Vein endothelial cell (primary cell): ENCODE results near the gene INAFM2. TPM values are rescaled to one million over a fixed set of nuclear protein-coding genes. Genes with fewer than 3 reads are reported as not detected.

ENCODE experiments used
- total RNA-seq: library from RNA; depleted of rRNA; stranded (reverse); fragments of >200 nt; gene quantifications from 2 replicates; pipeline ENCODE4 v1.2.3, GENCODE V29; 2012

The INAFM2 gene
- total RNA-seq, result 15.0 and 19.6 TPM in 2 replicates

DNA sequence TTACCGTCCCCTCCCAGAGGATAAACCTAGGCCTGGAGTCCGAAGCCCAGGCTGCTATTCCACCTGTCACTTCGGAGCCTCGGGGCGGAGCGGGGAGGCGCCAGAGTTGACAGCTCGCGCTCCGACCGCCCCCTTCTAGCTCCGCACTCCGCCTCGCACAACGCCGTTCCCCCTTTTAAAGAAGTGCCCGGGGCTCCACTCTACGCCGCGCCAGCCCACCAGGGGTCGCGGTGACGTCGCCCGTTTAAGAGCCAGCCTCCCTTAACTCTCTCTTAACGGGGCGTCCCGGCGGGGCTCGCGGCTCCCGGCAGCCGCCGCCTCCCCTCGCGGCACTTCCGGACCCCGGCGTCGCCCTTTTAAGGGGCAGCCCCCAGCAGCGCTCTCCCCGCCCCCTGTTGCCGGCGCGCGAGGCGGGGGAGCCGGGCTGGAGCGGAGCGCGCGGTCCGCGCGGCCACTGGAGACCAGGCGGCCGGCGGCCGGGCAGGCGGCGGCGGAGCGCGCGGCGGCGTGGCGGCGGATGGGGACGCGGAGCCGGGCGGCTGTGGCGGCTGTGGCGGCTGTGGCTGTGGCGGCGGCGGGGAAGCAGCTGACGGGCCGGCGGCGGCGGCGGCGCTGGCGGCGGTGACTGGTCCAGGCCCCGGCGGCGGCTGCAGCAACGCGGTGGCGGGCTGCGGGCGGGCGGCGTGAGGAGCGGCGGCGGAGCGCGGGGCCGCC is at the start of gene INAFM2:
Gene INAFM2 (plus strand): TSS at position 454 of the 714 bp plus-strand sequence. CDS start 364 bp downstream, outside the sequence.

GRCh38 chr15:40282869-40283614 is 40.5 kb upstream of the INAFM2 start, which contains the start of gene ANKRD63:
Gene ANKRD63 (minus strand): TSS chr15:40283064. CDS start chr15:40282586, 478 bp downstream.

GRCh38 chr15:40307421-40308211 is 15.9 kb upstream of the INAFM2 start, which contains the start of gene PLCB2:
Gene PLCB2 (minus strand): TSS chr15:40307935. CDS start chr15:40307672, 263 bp downstream.

GRCh38 chr15:40340740-40341400 is 17.4 kb downstream of the INAFM2 start, which contains the start of gene CCDC9B:
Gene CCDC9B (minus strand): TSS chr15:40340939. CDS start chr15:40340819, 120 bp downstream.

DNA sequence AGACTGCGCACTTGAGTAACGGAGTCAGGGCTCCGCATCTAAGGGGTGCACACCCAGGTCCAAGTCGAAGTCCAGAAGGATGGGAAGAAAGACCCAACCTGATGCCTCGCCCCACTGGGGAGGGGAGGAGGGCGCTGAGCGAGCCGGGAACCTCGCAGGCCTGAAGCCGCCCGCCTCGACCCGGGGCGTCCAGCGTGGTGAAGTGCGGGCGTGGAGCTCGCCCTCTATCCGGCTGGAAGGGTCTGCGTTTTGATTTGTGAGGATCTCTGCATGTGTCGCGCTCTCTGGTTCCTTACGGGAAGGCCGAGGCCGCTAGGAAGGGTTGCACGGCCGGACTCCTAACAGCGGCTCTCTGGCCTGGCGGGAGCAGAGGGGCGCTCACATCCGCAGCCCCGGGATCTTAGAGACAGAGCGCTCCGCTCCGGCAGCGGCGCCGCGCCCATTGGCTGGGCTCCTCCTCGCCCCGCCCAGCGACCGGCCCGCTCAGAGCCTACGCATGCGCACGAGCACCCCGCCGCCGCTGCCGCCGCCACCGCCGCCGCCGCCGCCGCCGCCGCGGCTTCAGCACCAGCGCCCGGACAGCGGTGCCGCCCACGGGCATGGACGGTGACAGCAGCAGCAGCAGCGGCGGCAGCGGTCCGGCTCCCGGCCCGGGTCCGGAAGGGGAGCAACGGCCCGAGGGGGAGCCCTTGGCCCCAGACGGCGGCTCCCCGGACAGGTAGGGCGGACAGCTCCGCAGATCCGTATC is 34.4 kb downstream of the INAFM2 start, which contains the start of gene DISP2:
Gene DISP2 (plus strand): TSS at position 497 of the 748 bp plus-strand sequence. CDS start 103 bp downstream, at position 600.

Other genes with a start within 250 kb of the INAFM2 start
- gene BMF, start 214.8 kb upstream of the INAFM2 start, total RNA-seq, result 3.1 and 4.6 TPM in 2 replicates
- 14.0 and 28.1 TPM in 2 replicates for gene BUB1B, start 162.6 kb upstream of the INAFM2 start, total RNA-seq
- gene PAK6, start 84.6 kb upstream of the INAFM2 start, total RNA-seq, result not detected in 2 replicates
- not detected in 2 replicates for gene ANKRD63, start 40.6 kb upstream of the INAFM2 start, total RNA-seq
- gene PLCB2, start 15.8 kb upstream of the INAFM2 start, total RNA-seq, result 0.33 and 1.1 TPM in 2 replicates
- gene CCDC9B, start 17.2 kb downstream of the INAFM2 start, total RNA-seq, result 15.2 and 15.7 TPM in 2 replicates
- not detected in 2 replicates for gene PHGR1, start 27.3 kb downstream of the INAFM2 start, total RNA-seq
- under 0.01 and 0.10 TPM in 2 replicates for gene DISP2, start 34.5 kb downstream of the INAFM2 start, total RNA-seq
- 29.1 and 48.4 TPM in 2 replicates for gene KNSTRN, start 59.0 kb downstream of the INAFM2 start, total RNA-seq
- 32.3 and 36.9 TPM in 2 replicates for gene IVD, start 82.1 kb downstream of the INAFM2 start, total RNA-seq
- gene BAHD1, start 117.3 kb downstream of the INAFM2 start, total RNA-seq, result 16.0 and 16.6 TPM in 2 replicates
- gene CHST14, start 147.3 kb downstream of the INAFM2 start, total RNA-seq, result 18.6 and 20.6 TPM in 2 replicates
- gene CCDC32, start 241.3 kb downstream of the INAFM2 start, total RNA-seq, result 16.0 and 24.2 TPM in 2 replicates
- 11.2 and 12.7 TPM in 2 replicates for gene RPUSD2, start 245.6 kb downstream of the INAFM2 start, total RNA-seq